GM13977 (cell line): ENCODE data around the gene KLRC2.
"Not testable (repeated sequence)": the region's sequence is repeated elsewhere in the genome, so short reads cannot be mapped to it uniquely, and the experiment has no call there.

Source experiments
- DNase-seq: peaks from one replicate; pipeline ENCODE4 v3.0.0; 2012; ENCODE audit warnings: low spot score
- in situ Hi-C: fragments of 300-500 bp; cut with MboI; formaldehyde crosslinking; loops from one replicate; pipeline ENCODE4 v1.12.0; 2022; ENCODE audit warnings: low sequenced_read_pairs, low pct_unique_long_range_greater_than_20kb, mixed read lengths, inconsistent platforms; ENCODE audit not compliant: unreplicated experiment
- TF ChIP-seq, protein P1 (sequence below): IDR thresholded peaks from 2 replicates; pipeline ENCODE4 v1.5.1; 2012; ENCODE audit warnings: mild to moderate bottlenecking, control low read depth; ENCODE audit not compliant: insufficient read depth; ENCODE audit errors: extremely low read depth, missing control alignments

Gene KLRC2

DNA sequence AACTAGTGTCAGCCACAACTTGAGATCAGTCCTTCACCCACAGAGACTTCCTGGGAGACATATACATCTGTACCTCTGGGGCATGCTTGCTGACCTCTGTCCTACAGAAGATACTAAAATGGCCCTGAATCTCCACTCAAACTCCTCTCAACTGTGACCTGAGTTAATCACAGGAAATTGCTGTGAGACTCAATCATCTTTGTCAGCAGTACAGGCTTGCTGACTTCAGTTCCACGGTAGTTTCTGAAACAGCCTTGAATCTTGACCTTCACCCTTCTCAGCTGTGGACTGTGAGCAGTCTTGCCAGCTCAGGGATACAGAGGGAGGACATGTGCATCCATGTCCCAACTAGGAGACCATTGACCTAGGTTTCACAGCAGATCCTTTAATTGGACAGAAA lies 18.7 kb upstream of the KLRC2 start:
- TF ChIP-seq, protein P1, sequence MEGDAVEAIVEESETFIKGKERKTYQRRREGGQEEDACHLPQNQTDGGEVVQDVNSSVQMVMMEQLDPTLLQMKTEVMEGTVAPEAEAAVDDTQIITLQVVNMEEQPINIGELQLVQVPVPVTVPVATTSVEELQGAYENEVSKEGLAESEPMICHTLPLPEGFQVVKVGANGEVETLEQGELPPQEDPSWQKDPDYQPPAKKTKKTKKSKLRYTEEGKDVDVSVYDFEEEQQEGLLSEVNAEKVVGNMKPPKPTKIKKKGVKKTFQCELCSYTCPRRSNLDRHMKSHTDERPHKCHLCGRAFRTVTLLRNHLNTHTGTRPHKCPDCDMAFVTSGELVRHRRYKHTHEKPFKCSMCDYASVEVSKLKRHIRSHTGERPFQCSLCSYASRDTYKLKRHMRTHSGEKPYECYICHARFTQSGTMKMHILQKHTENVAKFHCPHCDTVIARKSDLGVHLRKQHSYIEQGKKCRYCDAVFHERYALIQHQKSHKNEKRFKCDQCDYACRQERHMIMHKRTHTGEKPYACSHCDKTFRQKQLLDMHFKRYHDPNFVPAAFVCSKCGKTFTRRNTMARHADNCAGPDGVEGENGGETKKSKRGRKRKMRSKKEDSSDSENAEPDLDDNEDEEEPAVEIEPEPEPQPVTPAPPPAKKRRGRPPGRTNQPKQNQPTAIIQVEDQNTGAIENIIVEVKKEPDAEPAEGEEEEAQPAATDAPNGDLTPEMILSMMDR, result no peak
- DNase-seq, result no peak
- in situ Hi-C loops, result no loop called here

DNA sequence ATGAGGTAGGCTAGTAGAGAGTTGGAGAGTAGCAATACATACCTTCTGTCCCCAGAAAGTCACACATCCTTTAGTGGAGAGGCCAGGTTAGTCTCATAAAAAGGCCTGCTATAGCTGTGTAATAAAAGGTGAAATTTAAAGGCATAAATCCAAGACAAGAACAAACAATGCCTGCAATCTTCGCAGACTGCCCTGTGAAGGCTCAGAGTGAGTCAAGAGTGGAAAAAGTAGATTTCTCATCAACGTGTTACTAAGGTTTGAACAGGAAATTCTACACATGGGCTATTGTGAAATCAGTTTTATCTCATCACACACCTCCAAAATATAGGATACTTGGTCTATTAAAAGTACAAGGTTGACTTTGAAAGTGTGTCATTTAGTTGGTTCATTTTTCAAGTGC lies 17.3 kb upstream of the KLRC2 start, which contains the start of gene KLRC1:
TSS of gene KLRC1 (minus strand) at position 222 of the 400 bp plus-strand sequence. CDS start 2,221 bp downstream, outside the sequence.
- TF ChIP-seq, protein P1, result no peak
- DNase-seq, result no peak
- in situ Hi-C loops, result no loop called here

DNA sequence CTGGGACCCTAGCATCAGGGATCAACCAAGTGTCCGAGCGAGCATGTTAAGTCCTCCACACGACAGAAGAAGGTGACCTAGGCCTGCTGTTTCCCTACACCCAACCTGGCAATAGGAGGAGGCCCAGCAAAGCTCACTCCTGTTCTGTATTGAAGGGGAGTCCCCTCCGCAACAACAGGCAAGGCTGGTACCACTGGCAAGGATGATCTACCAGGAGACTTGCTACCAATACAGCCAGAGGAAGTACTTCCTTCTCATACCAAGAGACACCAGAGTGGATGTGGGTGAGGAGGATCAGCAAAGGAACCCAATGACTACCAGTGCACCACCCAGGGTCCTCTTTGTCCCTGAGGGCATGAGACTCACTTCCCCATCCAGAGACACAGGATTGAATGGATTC lies 12.4 kb upstream of the KLRC2 start:
- in situ Hi-C loops, result no loop called here
- no peak for DNase-seq
- TF ChIP-seq, protein P1, result no peak

DNA sequence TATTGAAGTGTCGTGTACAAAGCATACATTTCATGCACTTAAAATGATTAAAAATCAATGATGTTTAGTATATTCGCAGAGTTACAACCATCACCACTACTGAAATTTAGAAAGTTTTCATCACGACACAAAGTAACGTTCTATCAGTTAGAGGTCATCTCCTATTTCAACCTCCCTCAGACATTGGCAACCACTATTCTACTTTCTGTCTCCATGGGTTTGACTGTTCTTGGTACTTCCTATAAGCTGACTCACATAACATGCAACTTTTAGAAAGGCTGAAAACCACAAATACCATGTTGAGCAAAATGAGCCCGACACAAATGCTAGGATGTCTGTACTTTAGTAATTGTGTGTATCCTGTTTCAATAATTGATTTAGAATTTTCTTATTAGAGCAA lies 10.2 kb upstream of the KLRC2 start:
- DNase-seq, in situ Hi-C loops: not testable (repeated sequence)

DNA sequence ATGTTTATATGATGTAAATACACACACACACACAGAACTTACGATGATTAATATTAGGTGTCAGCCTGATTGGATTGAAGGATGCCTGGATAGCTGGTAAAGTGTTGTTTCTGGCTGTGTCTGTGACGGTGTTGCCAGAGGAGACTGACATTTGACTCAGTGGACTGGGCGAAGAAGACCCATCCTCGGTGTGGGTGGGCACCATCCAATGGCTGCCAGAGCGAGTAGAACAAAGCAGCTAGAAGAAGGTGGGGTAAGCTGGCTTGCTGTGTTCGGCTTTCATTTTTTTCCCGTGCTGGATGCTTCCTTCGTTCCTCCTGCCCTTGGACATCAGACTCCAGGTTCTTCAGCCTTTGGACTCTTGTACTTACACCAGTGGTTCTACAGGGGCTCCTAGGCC lies 5.3 kb upstream of the KLRC2 start:
- in situ Hi-C loops, DNase-seq: not testable (repeated sequence)

DNA sequence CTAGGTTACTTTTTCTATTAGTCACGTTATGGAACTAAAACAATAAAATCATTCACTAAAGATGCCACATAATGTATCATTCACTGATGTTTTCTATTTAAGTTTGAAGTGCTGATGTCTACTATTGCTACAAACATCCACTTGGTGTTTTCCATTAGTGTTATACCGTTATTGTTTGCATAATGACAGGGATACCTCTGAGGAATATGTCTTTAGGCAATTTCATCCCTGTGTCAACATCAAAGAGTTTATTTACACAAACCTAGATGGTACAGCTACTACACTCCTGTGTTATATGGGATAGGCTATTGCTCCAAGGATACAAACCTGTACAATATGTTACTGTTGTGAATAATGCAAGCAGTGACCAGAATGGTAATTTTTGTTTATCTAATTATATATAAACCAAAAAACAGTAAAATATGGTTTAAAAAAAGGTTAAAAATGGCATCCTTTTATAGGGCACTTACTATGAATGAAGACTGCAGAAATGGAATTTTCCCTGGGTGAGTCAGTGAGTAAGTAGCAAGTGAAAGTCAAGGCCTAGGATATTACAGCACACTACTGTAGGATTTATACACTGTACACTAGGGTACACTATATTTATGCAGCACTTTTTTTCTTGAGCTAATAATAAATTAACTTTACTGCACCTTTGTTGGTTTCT lies 3.9 kb upstream of the KLRC2 start:
- DNase-seq, in situ Hi-C loops: not testable (repeated sequence)

DNA sequence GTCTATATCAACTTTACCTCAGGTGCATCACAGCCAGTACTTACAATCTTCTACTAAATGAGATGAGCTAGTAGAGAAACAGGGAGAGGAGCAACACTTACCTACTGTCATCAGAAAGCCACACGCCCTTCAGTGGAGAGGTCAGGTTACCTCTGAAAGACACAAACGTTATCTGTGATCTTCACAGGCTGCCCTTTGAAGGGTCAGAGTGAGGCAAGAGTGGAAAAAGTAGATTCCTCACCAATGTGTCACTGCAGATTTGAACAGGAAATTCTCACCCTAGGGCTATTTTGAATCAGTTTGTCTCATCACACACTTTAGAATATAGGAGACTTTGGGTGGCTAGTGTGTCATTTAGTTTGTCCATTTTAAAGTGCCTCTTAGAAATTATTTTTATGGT lies 1.8 kb upstream of the KLRC2 start:
- DNase-seq, in situ Hi-C loops: not testable (repeated sequence)

DNA sequence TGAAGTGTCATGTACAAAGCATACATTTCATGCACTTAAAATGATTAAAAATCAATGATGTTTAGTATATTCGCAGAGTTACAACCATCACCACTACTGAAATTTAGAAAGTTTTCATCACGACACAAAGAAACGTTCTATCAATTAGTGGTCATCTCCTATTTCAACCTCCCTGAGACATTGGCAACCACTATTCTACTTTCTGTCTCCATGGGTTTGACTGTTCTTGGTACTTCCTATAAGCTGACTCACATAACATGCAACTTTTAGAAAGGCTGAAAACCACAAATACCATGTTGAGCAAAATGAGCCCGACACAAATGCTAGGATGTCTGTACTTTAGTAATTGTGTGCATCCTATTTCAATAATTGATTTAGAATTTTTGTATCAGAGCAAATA lies 5.2 kb downstream of the KLRC2 start:
- in situ Hi-C loops, DNase-seq: not testable (repeated sequence)

DNA sequence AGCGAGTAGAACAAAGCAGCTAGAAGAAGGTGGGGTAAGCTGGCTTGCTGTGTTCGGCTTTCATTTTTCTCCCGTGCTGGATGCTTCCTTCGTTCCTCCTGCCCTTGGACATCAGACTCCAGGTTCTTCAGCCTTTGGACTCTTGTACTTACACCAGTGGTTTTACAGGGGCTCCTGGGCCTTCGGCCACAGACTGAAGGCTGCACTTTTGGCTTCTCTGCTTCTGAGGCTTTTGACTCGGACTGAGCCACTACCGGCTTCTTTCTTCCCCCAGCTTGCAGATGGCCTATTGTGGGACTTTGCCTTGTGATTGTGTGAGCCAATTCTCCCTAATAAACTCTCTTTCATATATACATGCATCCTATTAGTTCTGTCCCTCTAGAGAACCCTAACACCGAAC lies 9.9 kb downstream of the KLRC2 start:
- in situ Hi-C loops, result not testable (repeated sequence)

DNA sequence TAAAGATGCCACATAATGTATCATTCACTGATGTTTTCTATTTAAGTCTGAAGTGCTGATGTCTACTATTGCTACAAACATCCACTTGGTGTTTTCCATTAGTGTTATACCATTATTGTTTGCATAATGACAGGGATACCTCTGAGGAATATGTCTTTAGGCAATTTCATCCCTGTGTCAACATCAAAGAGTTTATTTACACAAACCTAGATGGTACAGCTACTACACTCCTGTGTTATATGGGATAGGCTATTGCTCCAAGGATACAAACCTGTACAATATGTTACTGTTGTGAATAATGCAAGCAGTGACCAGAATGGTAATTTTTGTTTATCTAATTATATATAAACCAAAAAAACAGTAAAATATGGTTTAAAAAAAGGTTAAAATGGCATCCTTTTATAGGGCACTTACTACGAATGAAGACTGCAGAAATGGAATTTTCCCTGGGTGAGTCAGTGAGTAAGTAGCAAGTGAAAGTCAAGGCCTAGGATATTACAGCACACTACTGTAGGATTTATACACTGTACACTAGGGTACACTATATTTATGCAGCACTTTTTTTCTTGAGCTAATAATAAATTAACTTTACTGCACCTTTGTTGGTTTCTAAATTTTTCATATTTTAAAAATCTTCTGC lies 11.4 kb downstream of the KLRC2 start:
- in situ Hi-C loops, DNase-seq: not testable (repeated sequence)

More for the DNA sequence above, 9.9 kb downstream of the KLRC2 start:
- DNase-seq, result not testable (repeated sequence)

DNA sequence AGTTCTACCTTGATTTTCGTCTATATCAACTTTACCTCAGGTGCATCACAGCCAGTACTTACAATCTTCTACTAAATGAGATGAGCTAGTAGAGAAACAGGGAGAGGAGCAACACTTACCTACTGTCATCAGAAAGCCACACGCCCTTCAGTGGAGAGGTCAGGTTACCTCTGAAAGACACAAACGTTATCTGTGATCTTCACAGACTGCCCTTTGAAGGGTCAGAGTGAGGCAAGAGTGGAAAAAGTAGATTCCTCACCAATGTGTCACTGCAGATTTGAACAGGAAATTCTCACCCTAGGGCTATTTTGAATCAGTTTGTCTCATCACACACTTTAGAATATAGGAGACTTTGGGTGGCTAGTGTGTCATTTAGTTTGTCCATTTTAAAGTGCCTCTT lies 13.7 kb downstream of the KLRC2 start:
- DNase-seq, result not testable (repeated sequence)

DNA sequence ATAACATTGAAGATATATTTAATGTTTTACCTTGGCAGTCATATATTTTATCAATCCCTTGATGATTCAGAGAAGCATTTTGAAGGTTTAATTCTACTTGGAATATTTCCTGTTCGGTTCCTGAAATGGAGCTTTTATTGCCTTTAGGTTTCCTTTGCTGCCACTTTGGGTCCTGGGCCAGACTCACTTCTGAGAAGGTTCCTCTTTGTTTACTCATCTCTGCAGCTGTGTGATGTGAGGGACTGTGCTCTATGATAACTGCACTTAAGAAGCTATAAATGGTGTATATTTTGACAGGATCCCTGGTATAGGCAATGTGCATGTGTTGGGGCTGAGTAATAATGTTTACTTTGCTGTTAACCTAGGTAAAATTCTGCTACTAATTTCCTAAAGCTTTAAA lies 15.5 kb downstream of the KLRC2 start, which contains the start of gene KLRC3:
TSS of gene KLRC3 (minus strand) at position 262 of the 400 bp plus-strand sequence. CDS start at position 217, 45 bp downstream.
- in situ Hi-C loops, DNase-seq: not testable (repeated sequence)

More for the DNA sequence above, 13.7 kb downstream of the KLRC2 start:
- in situ Hi-C loops, result not testable (repeated sequence)
